Neural cell (in vitro differentiated cells): Measurements from ENCODE around the gene TMEM61. TPM values are rescaled to one million over a fixed set of nuclear protein-coding genes. Genes with fewer than 3 reads are reported as not detected.

Experiments used
- H2AFZ ChIP-seq: fragments of 200-600, 300-800 bp; sonication (generic), shearing (Covaris generic); 2 replicates; pipeline ENCODE4 v1.6.0; 2014; ENCODE audit warnings: low read depth, mild to moderate bottlenecking, antibody characterized with exemption, low read length, moderate library complexity
- H3F3A ChIP-seq: fragments of 200-600 bp; shearing (Covaris generic); 2 replicates; pipeline ENCODE4 v1.6.1; 2016; ENCODE audit warnings: mild to moderate bottlenecking, moderate library complexity, mixed read lengths, antibody characterized with exemption, low read length; ENCODE audit not compliant: insufficient read depth, poor library complexity, severe bottlenecking
- H3K27ac ChIP-seq: fragments of 200-600, 300-800 bp; sonication (generic), shearing (Covaris generic); 2 replicates; pipeline ENCODE4 v1.5.1; 2014; ENCODE audit warnings: mild to moderate bottlenecking, low read length, moderate library complexity
- H3K27me3 ChIP-seq: fragments of 300-800, 200-600 bp; sonication (generic), shearing (Covaris generic); 2 replicates; pipeline ENCODE4 v1.6.0; 2014; ENCODE audit warnings: mild to moderate bottlenecking, low read depth, low read length, moderate library complexity; ENCODE audit not compliant: insufficient read depth
- H3K36me3 ChIP-seq: fragments of 300-800, 200-600 bp; sonication (generic), shearing (Covaris generic); 2 replicates; pipeline ENCODE4 v1.5.1; 2014; ENCODE audit warnings: mild to moderate bottlenecking, antibody characterized with exemption, low read length, moderate library complexity; ENCODE audit not compliant: insufficient read depth
- H3K4me2 ChIP-seq: fragments of 300-800, 200-600 bp; sonication (generic), shearing (Covaris generic); 2 replicates; pipeline ENCODE4 v1.6.0; 2014; ENCODE audit warnings: mild to moderate bottlenecking, low read length
- H3K4me3 ChIP-seq: fragments of 300-800, 200-600 bp; sonication (generic), shearing (Covaris generic); 2 replicates; pipeline ENCODE4 v1.5.1; 2014; ENCODE audit warnings: mild to moderate bottlenecking, low read length, moderate library complexity
- H3K79me2 ChIP-seq: fragments of 200-600 bp; shearing (Covaris generic); replicated peaks from 2 replicates; pipeline ENCODE4 v1.6.0; 2014; ENCODE audit warnings: mild to moderate bottlenecking, low read length, moderate library complexity; ENCODE audit not compliant: insufficient read depth
- H3K9ac ChIP-seq: fragments of 300-800, 200-600 bp; sonication (generic), shearing (Covaris generic); 2 replicates; pipeline ENCODE4 v1.6.1; 2016; ENCODE audit warnings: mild to moderate bottlenecking, low read length, mixed read lengths
- H3K9me2 ChIP-seq: fragments of 200-600 bp; shearing (Covaris generic); 2 replicates; pipeline ENCODE4 v1.6.1; 2016; ENCODE audit warnings: mild to moderate bottlenecking, low read length, mixed read lengths; ENCODE audit not compliant: insufficient read depth
- H3K9me3 ChIP-seq: fragments of 200-600, 300-800 bp; sonication (generic), shearing (Covaris generic); 2 replicates; pipeline ENCODE4 v1.6.1; 2016; ENCODE audit warnings: mild to moderate bottlenecking, mixed run types, low read length, moderate library complexity, mixed read lengths
- H4K20me1 ChIP-seq: fragments of 200-600 bp; shearing (Covaris generic); 2 replicates; pipeline ENCODE4 v1.6.1; 2016; ENCODE audit warnings: mild to moderate bottlenecking, mixed run types; ENCODE audit not compliant: insufficient read depth
- EP300 ChIP-seq: fragments of 450-650 bp; conservative IDR thresholded peaks from 2 replicates; pipeline ENCODE4 v1.6.1; 2014; ENCODE audit warnings: antibody characterized with exemption, mild to moderate bottlenecking, moderate library complexity; ENCODE audit not compliant: poor library complexity, severe bottlenecking
- EZH2 ChIP-seq: fragments of 200-600, 300-800 bp; shearing (Covaris generic), sonication (generic); IDR thresholded peaks from 2 replicates; pipeline ENCODE4 v1.6.1; 2014; ENCODE audit warnings: antibody characterized with exemption, low read length, borderline replicate concordance, mild to moderate bottlenecking; ENCODE audit not compliant: insufficient read depth, poor library complexity, severe bottlenecking
- MXI1 ChIP-seq: fragments of 450-650 bp; conservative IDR thresholded peaks from 2 replicates; pipeline ENCODE4 v1.6.1; 2014; ENCODE audit warnings: antibody characterized with exemption, mild to moderate bottlenecking; ENCODE audit not compliant: poor library complexity, severe bottlenecking
- POLR2AphosphoS5 ChIP-seq: IDR thresholded peaks from 2 replicates; pipeline ENCODE4 v1.6.1; 2012
- RAD21 ChIP-seq: fragments of 450-650 bp; conservative IDR thresholded peaks from 2 replicates; pipeline ENCODE4 v1.6.1; 2014; ENCODE audit warnings: antibody characterized with exemption, mild to moderate bottlenecking, moderate library complexity
- SMC3 ChIP-seq: fragments of 450-650 bp; conservative IDR thresholded peaks from 2 replicates; pipeline ENCODE4 v1.6.1; 2014; ENCODE audit warnings: antibody characterized with exemption, mild to moderate bottlenecking, moderate library complexity; ENCODE audit not compliant: poor library complexity
- TAF1 ChIP-seq: IDR thresholded peaks from 2 replicates; pipeline ENCODE4 v1.6.1; 2012; ENCODE audit warnings: low read depth
- polyA plus RNA-seq: library from polyadenylated mRNA; depleted of rRNA; stranded (reverse); fragments of >200 nt; gene quantifications from 2 replicates; pipeline ENCODE4 v1.2.3, GENCODE V29; 2014
- TF ChIP-seq, protein P1 (sequence below): fragments of 450-650 bp; IDR thresholded peaks from 2 replicates; pipeline ENCODE4 v1.5.1; 2014; ENCODE audit warnings: antibody characterized with exemption, mild to moderate bottlenecking, moderate library complexity; ENCODE audit not compliant: poor library complexity, severe bottlenecking
- TF ChIP-seq, protein P2 (sequence below): IDR thresholded peaks from 2 replicates; pipeline ENCODE4 v1.6.1; 2012; ENCODE audit warnings: borderline replicate concordance

Gene TMEM61
- polyA plus RNA-seq, 1 donor from 2014 or later = not detected

DNA sequence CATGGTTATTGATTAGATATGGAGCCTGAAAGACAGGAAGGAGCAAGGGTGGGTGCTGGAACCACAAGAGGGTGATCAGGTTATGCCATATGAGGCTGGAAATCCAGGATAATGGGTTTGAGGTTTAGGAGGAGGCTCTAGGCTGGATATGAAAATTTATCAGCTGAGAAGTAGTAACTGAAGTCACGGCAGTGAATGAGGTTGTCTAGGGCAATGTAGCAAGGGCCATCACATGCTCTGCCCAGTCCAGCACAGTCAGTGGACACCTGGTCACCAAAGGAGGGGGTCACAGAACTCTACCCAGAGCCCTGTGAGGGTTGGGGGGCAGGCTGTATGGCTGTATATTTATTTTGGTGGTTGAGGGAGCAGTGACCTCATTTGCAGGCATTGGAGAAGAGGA lies 10.5 kb upstream of the TMEM61 start:
- TF ChIP-seq SMC3 (no peak), RAD21 (no peak), TAF1 (no peak), EP300 (no peak), EZH2 (no peak), MXI1 (no peak), POLR2AphosphoS5 (no peak)
- TF ChIP-seq, protein P1, sequence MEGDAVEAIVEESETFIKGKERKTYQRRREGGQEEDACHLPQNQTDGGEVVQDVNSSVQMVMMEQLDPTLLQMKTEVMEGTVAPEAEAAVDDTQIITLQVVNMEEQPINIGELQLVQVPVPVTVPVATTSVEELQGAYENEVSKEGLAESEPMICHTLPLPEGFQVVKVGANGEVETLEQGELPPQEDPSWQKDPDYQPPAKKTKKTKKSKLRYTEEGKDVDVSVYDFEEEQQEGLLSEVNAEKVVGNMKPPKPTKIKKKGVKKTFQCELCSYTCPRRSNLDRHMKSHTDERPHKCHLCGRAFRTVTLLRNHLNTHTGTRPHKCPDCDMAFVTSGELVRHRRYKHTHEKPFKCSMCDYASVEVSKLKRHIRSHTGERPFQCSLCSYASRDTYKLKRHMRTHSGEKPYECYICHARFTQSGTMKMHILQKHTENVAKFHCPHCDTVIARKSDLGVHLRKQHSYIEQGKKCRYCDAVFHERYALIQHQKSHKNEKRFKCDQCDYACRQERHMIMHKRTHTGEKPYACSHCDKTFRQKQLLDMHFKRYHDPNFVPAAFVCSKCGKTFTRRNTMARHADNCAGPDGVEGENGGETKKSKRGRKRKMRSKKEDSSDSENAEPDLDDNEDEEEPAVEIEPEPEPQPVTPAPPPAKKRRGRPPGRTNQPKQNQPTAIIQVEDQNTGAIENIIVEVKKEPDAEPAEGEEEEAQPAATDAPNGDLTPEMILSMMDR = no peak
- TF ChIP-seq, protein P2, sequence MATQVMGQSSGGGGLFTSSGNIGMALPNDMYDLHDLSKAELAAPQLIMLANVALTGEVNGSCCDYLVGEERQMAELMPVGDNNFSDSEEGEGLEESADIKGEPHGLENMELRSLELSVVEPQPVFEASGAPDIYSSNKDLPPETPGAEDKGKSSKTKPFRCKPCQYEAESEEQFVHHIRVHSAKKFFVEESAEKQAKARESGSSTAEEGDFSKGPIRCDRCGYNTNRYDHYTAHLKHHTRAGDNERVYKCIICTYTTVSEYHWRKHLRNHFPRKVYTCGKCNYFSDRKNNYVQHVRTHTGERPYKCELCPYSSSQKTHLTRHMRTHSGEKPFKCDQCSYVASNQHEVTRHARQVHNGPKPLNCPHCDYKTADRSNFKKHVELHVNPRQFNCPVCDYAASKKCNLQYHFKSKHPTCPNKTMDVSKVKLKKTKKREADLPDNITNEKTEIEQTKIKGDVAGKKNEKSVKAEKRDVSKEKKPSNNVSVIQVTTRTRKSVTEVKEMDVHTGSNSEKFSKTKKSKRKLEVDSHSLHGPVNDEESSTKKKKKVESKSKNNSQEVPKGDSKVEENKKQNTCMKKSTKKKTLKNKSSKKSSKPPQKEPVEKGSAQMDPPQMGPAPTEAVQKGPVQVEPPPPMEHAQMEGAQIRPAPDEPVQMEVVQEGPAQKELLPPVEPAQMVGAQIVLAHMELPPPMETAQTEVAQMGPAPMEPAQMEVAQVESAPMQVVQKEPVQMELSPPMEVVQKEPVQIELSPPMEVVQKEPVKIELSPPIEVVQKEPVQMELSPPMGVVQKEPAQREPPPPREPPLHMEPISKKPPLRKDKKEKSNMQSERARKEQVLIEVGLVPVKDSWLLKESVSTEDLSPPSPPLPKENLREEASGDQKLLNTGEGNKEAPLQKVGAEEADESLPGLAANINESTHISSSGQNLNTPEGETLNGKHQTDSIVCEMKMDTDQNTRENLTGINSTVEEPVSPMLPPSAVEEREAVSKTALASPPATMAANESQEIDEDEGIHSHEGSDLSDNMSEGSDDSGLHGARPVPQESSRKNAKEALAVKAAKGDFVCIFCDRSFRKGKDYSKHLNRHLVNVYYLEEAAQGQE = no peak
- no peaks in the 10 kb centered on the region for H3K36me3 ChIP-seq
- no peak overlapping the region for H3K9ac ChIP-seq
- no peaks in the 10 kb centered on the region for H3K9me2 ChIP-seq
- no peak overlapping the region for H2AFZ ChIP-seq
- no peak overlapping the region for H3K4me2 ChIP-seq
- H3K79me2 ChIP-seq = no peaks in the 10 kb centered on the region
- H3K27me3 ChIP-seq = no peaks in the 10 kb centered on the region
- H4K20me1 ChIP-seq = no peaks in the 10 kb centered on the region
- H3F3A ChIP-seq = no peaks in the 10 kb centered on the region
- H3K9me3 ChIP-seq = no peaks in the 10 kb centered on the region
- no peak overlapping the region for H3K4me3 ChIP-seq
- H3K27ac ChIP-seq = no peak overlapping the region

DNA sequence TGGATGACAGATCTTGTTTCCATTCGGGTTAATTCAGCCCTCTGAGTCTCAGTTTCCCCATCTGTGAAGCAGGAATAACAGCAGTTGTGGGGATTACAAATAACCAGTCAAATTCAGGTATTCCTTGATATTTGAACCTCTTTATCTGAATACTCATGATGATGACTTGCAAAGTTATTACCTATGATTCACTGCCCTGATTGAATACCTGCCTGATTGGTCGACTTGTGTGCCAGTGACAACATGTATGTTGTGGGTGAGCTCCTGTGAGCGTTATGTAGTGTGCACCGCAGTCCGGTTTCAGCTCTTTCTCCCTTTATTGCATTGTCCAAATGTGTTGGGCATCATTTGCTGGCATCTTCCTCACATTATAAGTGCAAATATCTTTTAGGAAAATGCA lies 9.5 kb upstream of the TMEM61 start:
- Histone ChIP-seq H3K9me2 (no peaks in the 10 kb centered on the region), H3K36me3 (no peaks in the 10 kb centered on the region), H3F3A (no peaks in the 10 kb centered on the region), H4K20me1 (no peaks in the 10 kb centered on the region), H3K27ac (no peak overlapping the region), H3K27me3 (no peaks in the 10 kb centered on the region), H3K4me3 (no peak overlapping the region), H3K9ac (no peak overlapping the region), H3K4me2 (no peak overlapping the region), H2AFZ (no peak overlapping the region), H3K9me3 (no peaks in the 10 kb centered on the region), H3K79me2 (no peaks in the 10 kb centered on the region)
- no peak for TF ChIP-seq MXI1
- no peak for TF ChIP-seq RAD21
- TF ChIP-seq, protein P1 = no peak
- TF ChIP-seq SMC3 = no peak
- TF ChIP-seq, protein P2 = no peak
